ENCODE measurements around the gene SAMD3.
"Not testable (repeated sequence)": the region's sequence is repeated elsewhere in the genome, so short reads cannot be mapped to it uniquely, and the experiment has no call there.

GRCh38 chr6:130265553-130265952, 42.8 kb upstream of the SAMD3 start:
- not testable (repeated sequence) for TF ChIP-seq ZNF549 (CRISPR knock-in tag; IDR thresholded peaks at IDR 0.05); ADNP (CRISPR knock-in tag; IDR thresholded peaks at IDR 0.05); ZNF143 (CRISPR knock-in tag; IDR thresholded peaks at IDR 0.05); SMC3 (IDR thresholded peaks at IDR 0.05; ENCODE audit: low read length); MTA3 (CRISPR knock-in tag; IDR thresholded peaks at IDR 0.05); NFIC (IDR thresholded peaks at IDR 0.05; ENCODE audit: low read length); ZFP37 (CRISPR knock-in tag; IDR thresholded peaks at IDR 0.05; ENCODE audit: borderline replicate concordance)
